GM19397 (cell line): ENCODE data around the gene RPS24.
"Not testable (repeated sequence)": the region's sequence is repeated elsewhere in the genome, so short reads cannot be mapped to it uniquely, and the experiment has no call there.

Experiments used
- ATAC-seq: cut with Tn5 transposase; IDR thresholded peaks from one replicate; pipeline ENCODE4 v1.9.1; 2021; ENCODE audit warnings: mild to moderate bottlenecking, moderate library complexity; ENCODE audit not compliant: unreplicated experiment

The RPS24 gene

GRCh38 chr10:78033637-78034470, at the start of gene RPS24:
RPS24 (plus strand) TSS chr10:78033863; CDS start chr10:78033902, 39 bp downstream.
- ATAC-seq: peak; percentile 83

- ATAC-seq: no peak
These were observed 48.7 kb upstream of the RPS24 start for GRCh38 chr10:77984986-77985385.

- ATAC-seq: no peak
These were observed 45.9 kb upstream of the RPS24 start for GRCh38 chr10:77987671-77988255.

GRCh38 chr10:77989081-77989724, 44.5 kb upstream of the RPS24 start:
- ATAC-seq: no peak

GRCh38 chr10:77993620-77994019, 40.0 kb upstream of the RPS24 start:
- no peak for ATAC-seq

GRCh38 chr10:77998780-77999179, 34.9 kb upstream of the RPS24 start:
- not testable (repeated sequence) for ATAC-seq

- no peak for ATAC-seq
These were observed 33.5 kb upstream of the RPS24 start for GRCh38 chr10:78000206-78000605.

- ATAC-seq: no peak
These were observed 32.6 kb upstream of the RPS24 start for GRCh38 chr10:78000956-78001472.

- ATAC-seq: no peak
These were observed 30.9 kb upstream of the RPS24 start for GRCh38 chr10:78002541-78003288.

- ATAC-seq: no peak
These were observed 29.2 kb upstream of the RPS24 start for GRCh38 chr10:78004215-78005026.

- ATAC-seq: no peak
These were observed 26.5 kb upstream of the RPS24 start for GRCh38 chr10:78007172-78007571.

- ATAC-seq: no peak
These were observed 24.0 kb upstream of the RPS24 start for GRCh38 chr10:78009662-78010061.

- no peak for ATAC-seq
These were observed 23.4 kb upstream of the RPS24 start for GRCh38 chr10:78010278-78010677.

GRCh38 chr10:78011065-78011464, 22.6 kb upstream of the RPS24 start:
- ATAC-seq: no peak

- no peak for ATAC-seq
These were observed 20.1 kb upstream of the RPS24 start for GRCh38 chr10:78013564-78013963.

- ATAC-seq: no peak
These were observed 18.1 kb upstream of the RPS24 start for GRCh38 chr10:78015546-78015945.

GRCh38 chr10:78017856-78018255, 15.8 kb upstream of the RPS24 start:
- ATAC-seq: no peak

- no peak for ATAC-seq
These were observed 14.4 kb upstream of the RPS24 start for GRCh38 chr10:78019264-78019663.

- ATAC-seq: no peak
These were observed 12.5 kb upstream of the RPS24 start for GRCh38 chr10:78021201-78021600.

- ATAC-seq: no peak
These were observed 9.9 kb upstream of the RPS24 start for GRCh38 chr10:78023741-78024140.
